ENCODE results near the gene SHC1. TPM values are rescaled to one million over a fixed set of nuclear protein-coding genes. Genes with fewer than 3 reads are reported as not detected.
A peak's percentile ranks its signal among the peaks of the same experiment; 100 is the strongest.

Gene SHC1
- polyA plus RNA-seq, 3 donors: 74.6 to 91.3 (median 81.7) TPM

DNA sequence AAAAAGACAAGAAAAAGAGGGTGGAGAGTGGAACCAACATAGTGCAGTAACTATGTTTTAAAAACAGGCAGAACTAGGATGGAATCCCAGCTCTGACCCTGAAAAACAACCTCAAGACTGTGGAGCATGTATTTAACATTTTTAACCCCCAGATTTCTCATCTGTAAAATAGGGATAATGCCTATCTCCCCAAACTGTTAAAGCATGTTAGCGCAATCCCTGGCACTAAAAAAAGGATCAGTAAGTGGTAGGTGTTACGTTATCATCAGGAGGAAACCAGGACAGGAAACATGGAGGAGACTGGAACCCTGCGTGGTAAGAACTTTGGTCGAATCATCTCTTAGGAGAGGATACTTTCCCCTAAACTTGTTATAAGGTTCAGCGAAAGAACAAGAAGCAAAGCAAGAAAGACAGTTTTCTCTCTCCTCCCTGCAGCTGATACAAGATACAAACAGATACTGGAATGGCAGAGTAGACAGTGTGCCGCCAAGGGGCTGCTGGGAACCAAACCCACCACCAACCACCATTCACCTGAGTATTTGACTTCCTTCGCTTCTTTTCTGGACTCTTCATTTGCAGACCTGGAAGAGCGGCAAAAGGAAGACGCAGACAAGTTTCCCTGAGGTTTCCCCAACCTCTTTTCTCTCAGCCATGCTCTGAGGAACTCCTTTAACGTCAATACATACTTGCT, 10.0 kb downstream of the SHC1 start:
- DNase-seq: no peak

GRCh38 chr1:154959426-154959780, 11.1 kb downstream of the SHC1 start:
- no peak for DNase-seq

GRCh38 chr1:154958681-154959425, 11.7 kb downstream of the SHC1 start:
- DNase-seq: no peak

- no peak for DNase-seq
Observed at GRCh38 chr1:154958036-154958435, 12.5 kb downstream of the SHC1 start.

DNA sequence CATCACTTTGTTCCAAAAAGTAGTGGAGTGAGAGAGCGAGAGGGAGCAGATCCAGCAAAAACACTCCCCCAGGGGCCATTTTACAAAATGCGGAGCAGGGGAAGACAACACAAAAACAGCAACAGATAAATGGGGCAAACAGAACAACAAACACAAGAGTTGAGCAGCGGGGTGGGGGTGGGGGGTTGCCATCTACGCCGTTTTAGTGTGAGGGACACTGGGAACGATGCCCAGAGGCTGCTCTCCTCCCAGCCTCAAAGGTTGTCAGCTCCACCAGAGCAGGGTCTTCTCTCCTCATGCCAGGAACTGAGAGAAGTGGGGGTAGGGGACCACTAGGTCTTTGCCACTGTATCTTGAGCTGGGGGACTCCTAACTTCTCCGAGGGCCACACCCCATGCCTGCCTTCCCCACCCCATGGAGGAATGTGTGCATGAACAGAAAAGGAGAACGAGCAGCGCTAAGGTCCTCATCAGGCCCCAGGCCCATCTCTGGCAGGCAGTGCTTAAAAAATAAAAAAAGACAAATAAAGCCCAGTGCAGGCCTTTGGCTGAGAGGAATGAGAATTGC, 13.4 kb downstream of the SHC1 start:
- DNase-seq: no peak

DNA sequence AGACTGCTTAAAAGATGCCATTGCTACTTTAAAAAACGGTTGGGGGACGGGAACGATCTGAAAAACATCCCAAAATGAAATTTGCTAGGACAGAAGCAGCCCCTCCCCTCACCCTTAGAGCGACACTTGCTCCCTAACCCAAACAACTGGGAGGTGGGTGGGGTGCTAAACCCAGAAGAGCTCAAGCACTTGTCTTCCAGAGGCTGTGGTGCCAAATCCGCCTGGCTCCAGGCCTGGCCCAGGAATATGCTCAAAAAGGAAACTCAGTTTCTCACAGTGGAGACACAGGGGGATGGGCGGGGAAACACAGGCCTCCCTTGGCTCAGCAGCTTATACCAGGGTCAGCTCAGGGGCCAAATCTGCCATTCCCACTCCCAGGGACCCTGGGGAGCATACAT, 14.0 kb downstream of the SHC1 start:
- no peak for DNase-seq

- DNase-seq: peak; percentile 98
Observed at GRCh38 chr1:154955718-154956543, 14.6 kb downstream of the SHC1 start, which contains the start of gene PBXIP1. PBXIP1 (minus strand) TSS chr1:154956099; CDS start chr1:154953721, 2,378 bp downstream.

- DNase-seq: peak; percentile 85
Observed at GRCh38 chr1:154955039-154955717, 15.4 kb downstream of the SHC1 start.

DNA sequence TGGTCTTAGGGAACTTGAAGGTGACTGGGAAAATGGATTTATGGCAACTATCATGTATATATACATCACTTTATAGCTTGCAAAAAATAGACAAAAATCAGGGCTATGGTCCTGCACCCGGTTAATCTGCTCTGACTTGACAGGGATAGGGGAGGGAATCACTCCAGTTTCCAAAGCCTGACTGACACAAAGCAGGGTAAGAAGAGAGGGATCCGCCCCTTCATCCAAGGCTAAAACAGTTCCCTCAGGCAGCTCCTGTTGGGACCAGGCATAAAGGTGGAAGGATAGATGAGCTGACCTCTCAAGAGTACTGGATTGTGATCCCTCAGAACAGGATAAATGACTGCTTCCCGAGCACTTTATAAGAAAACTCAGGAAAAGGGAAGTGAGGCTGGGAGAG, 16.0 kb downstream of the SHC1 start:
- DNase-seq: no peak

GRCh38 chr1:154953611-154954038, 16.9 kb downstream of the SHC1 start:
- no peak for DNase-seq

DNA sequence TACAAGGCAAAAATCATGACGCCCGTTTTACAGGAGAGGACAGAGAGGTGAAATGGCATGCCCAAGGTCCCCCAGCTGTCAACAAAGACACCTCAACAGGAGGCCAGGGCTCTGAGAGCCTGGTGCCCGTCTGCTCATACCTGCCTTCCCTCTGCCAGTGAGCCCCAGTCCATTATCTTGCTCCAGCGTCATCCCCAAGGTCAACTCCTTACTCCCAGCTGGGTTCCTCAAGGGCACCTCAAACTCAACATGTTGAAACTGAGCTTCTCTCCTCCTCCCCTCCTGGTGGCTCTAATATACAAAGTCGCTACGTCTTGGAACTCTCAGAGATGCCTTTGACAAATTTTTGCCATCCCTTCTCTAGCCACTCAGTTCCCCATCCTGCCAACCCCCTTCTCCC, 17.9 kb downstream of the SHC1 start:
- DNase-seq: no peak

- DNase-seq: no peak
Observed at GRCh38 chr1:154951901-154952657, 18.5 kb downstream of the SHC1 start.

GRCh38 chr1:154948079-154948478, 22.5 kb downstream of the SHC1 start:
- no peak for DNase-seq

GRCh38 chr1:154945962-154946850, 24.3 kb downstream of the SHC1 start:
- DNase-seq: no peak

DNA sequence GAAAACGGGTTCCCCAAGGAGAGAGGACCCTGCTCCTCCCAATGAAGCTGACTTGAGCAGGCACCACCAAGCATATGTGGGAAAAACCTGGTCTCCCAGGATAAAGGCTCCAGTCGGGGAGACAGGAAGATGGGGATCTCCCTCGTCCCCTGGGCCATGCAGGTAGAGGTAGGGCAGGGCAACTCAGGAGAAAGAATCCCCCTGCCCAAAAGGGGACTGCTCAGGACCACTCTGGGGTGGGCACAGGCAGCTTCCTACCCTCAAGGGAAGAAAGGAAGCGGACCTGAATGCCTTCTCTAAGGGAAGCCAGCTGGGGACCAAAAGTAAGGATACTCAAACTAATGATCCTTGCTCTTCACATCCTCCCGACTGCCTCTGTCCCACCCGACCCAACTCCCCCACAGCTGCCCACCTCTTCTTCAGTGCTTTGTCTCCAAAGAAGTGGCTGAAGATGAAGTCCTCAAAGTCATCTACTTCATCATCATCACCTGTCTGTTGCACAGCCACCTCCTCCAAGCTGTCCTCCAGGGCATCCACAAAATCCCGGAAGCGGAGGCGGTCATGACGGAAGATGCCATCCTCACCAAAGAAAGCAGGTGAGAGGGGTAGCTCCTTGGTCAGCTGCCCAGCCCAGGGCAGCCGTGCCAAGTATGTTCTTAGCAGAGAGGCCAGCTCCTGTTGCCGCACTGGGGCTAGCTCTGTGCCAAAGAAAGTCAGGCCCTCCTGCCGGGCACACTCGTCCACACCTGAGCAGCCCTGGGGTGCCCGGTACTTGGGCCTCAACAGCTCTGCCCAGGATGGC, 25.2 kb downstream of the SHC1 start:
- DNase-seq: no peak

- DNase-seq: no peak
Observed at GRCh38 chr1:154944401-154945159, 26.0 kb downstream of the SHC1 start.

DNA sequence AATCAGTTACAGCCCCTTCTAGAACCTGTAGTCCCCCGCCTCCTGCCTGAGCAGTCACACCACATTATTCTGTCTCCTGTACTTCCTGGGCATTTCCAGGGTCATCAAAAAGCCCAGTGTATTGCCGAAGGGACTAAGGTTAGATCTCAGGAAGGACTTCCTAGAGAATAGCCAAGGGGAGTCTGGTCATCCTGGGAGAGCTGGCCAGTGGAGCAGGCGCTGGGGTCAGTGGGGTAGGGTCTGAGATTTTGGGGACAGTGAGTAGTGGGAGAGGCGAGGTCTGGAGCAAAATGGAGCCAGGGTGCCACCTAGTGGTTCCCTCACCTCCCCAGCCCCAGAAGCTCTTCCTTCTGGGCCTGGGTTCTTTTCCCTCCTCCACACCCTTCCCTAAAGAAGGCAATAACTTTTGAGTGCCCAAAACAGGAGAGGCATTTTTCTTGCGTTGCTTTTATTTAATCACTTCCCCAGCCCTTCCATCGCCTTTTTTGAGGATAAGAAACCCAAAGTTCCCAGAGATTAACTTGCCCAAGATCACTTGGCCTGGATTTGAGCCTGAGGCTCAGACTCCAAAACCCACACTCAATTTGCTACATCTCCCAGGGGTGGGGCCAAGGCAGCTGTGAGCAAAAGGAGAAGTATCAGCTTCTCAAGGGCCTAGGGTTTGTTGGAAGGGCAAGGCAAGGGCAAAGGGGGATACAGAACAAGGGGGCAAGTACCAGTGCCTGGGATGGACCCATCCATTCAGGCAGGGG, 26.7 kb downstream of the SHC1 start:
- no peak for DNase-seq
